Neuronal stem cell (in vitro differentiated cells): ENCODE data around the gene LRMDA.

Experiments used
- DNase-seq: peaks from one replicate; pipeline ENCODE4 v3.0.0-alpha.2; 2013; ENCODE audit warnings: low spot score
- H2AFZ ChIP-seq: one replicate; pipeline ENCODE4 v1.6.1; 2013; ENCODE audit warnings: mild to moderate bottlenecking, low read length, inconsistent platforms
- H2AK5ac ChIP-seq: 2 replicates; pipeline ENCODE4 v1.6.1; 2013; ENCODE audit warnings: low read depth, mild to moderate bottlenecking, inconsistent platforms, low read length, moderate library complexity, mixed read lengths
- H2BK120ac ChIP-seq: 2 replicates; pipeline ENCODE4 v1.6.1; 2013; ENCODE audit warnings: low read depth, mild to moderate bottlenecking, inconsistent platforms, low read length, moderate library complexity, mixed read lengths
- H2BK12ac ChIP-seq: one replicate; pipeline ENCODE4 v1.6.1; 2013; ENCODE audit warnings: low read length, inconsistent platforms
- H2BK15ac ChIP-seq: 2 replicates; pipeline ENCODE4 v1.6.1; 2013; ENCODE audit warnings: mild to moderate bottlenecking, low read length, inconsistent platforms, mixed read lengths
- H2BK5ac ChIP-seq: one replicate; pipeline ENCODE4 v1.6.1; 2013; ENCODE audit warnings: inconsistent platforms, mild to moderate bottlenecking, low read length, moderate library complexity
- H3K14ac ChIP-seq: one replicate; pipeline ENCODE4 v1.6.1; 2013; ENCODE audit warnings: low read length, inconsistent platforms
- H3K18ac ChIP-seq: 2 replicates; pipeline ENCODE4 v1.6.1; 2013; ENCODE audit warnings: low read length, inconsistent platforms
- H3K23ac ChIP-seq: 2 replicates; pipeline ENCODE4 v1.6.1; 2013; ENCODE audit warnings: low read depth, mild to moderate bottlenecking, mixed read lengths, low read length, inconsistent platforms; ENCODE audit not compliant: poor library complexity
- H3K27ac ChIP-seq: replicated peaks from 3 replicates; pipeline ENCODE4 v1.5.1; 2013; ENCODE audit warnings: low read length, inconsistent platforms
- H3K27me3 ChIP-seq, 3 experiments: 2 replicates each; pipeline ENCODE4 v1.6.1; 2013; ENCODE audit warnings: low read length in 3 of 3, mild to moderate bottlenecking in 2 of 3, inconsistent platforms in 1 of 3, low read depth in 1 of 3, mixed read lengths in 1 of 3, moderate library complexity in 1 of 3; ENCODE audit not compliant: control insufficient read depth in 3 of 3, insufficient read depth in 3 of 3
- H3K36me3 ChIP-seq, 2 donors: replicated peaks in 1 of 2; 2 replicates each; pipeline ENCODE4 v1.6.1; 2013; ENCODE audit warnings: low read length in 2 of 2; ENCODE audit not compliant: control insufficient read depth in 2 of 2, insufficient read depth in 2 of 2
- H3K4ac ChIP-seq: 2 replicates; pipeline ENCODE4 v1.6.1; 2013; ENCODE audit warnings: inconsistent platforms, mild to moderate bottlenecking, low read length, moderate library complexity
- H3K4me1 ChIP-seq, 2 donors: 1 replicate in 1 of 2; 2 replicates in 1 of 2; pipeline ENCODE4 v1.6.1; 2013; ENCODE audit warnings: low read length in 2 of 2, low read depth in 1 of 2; ENCODE audit not compliant: control insufficient read depth in 2 of 2, insufficient read depth in 1 of 2
- H3K4me2 ChIP-seq: one replicate; pipeline ENCODE4 v1.6.1; 2013; ENCODE audit warnings: mild to moderate bottlenecking, low read length, inconsistent platforms; ENCODE audit not compliant: insufficient read depth, poor library complexity, severe bottlenecking
- H3K4me3 ChIP-seq, 2 donors: 2 replicates each; pipeline ENCODE4 v1.5.1; 2013; ENCODE audit warnings: low read length in 2 of 2, mild to moderate bottlenecking in 2 of 2, inconsistent platforms in 1 of 2, moderate library complexity in 1 of 2
- H3K79me1 ChIP-seq: one replicate; pipeline ENCODE4 v1.6.1; 2013; ENCODE audit warnings: low read depth, mild to moderate bottlenecking, inconsistent platforms, low read length, moderate library complexity
- H3K9ac ChIP-seq: one replicate; pipeline ENCODE4 v1.6.1; 2013; ENCODE audit warnings: mild to moderate bottlenecking, low read depth, low read length, inconsistent platforms; ENCODE audit not compliant: poor library complexity
- H3K9me3 ChIP-seq, 2 donors: replicated peaks in 1 of 2; 2 replicates each; pipeline versions ENCODE3 to v1.6.1; 2013; ENCODE audit warnings: low read length in 2 of 2, mild to moderate bottlenecking in 2 of 2, inconsistent platforms in 1 of 2, low read depth in 1 of 2, mixed read lengths in 1 of 2, moderate library complexity in 1 of 2; ENCODE audit not compliant: control insufficient read depth in 2 of 2, insufficient read depth in 1 of 2
- H4K8ac ChIP-seq: one replicate; pipeline ENCODE4 v1.6.1; 2013; ENCODE audit warnings: low read depth, mild to moderate bottlenecking, inconsistent platforms, low read length, moderate library complexity
- H4K91ac ChIP-seq: one replicate; pipeline ENCODE4 v1.6.1; 2013; ENCODE audit warnings: low read length, low read depth, mild to moderate bottlenecking, inconsistent platforms; ENCODE audit not compliant: poor library complexity
- WGBS, 2 donors: extraction: QIAGEN DNeasy Blood & Tissue Kit; methylation state at CpG; one replicate each; pipeline ENCODE4 v1.1.7; 2013; ENCODE audit warnings: missing lambda C conversion rate in 2 of 2, mixed read lengths in 1 of 2; ENCODE audit not compliant: insufficient read length in 2 of 2, insufficient replicate concordance in 1 of 2; ENCODE audit errors: extremely low coverage in 2 of 2; 5-methylcytosine and 5-hydroxymethylcytosine counted together

The LRMDA gene

GRCh38 chr10:75980419-75981002, 549.1 kb downstream of the LRMDA start:
- no peaks in the 10 kb centered on the region for H3K27me3 ChIP-seq
- no peak overlapping the region for H3K4ac ChIP-seq
- H3K36me3 ChIP-seq = no peaks in the 10 kb centered on the region
- H3K4me1 ChIP-seq = peaks cover 0 to 11% of the 10 kb centered on the region in 2 donors
- WGBS, 2 donors = no CpG with 5 or more reads among the region's 6 CpGs
- H4K8ac ChIP-seq = no peak overlapping the region
- no peaks in the 10 kb centered on the region for H3K79me1 ChIP-seq
- no peak overlapping the region for H3K4me2 ChIP-seq
- H3K9me3 ChIP-seq = peaks cover 0 to 2% of the 10 kb centered on the region in 2 donors
- H3K23ac ChIP-seq = no peak overlapping the region
- no peak overlapping the region for H2AK5ac ChIP-seq
- no peak overlapping the region for H2BK5ac ChIP-seq
- H3K18ac ChIP-seq = no peak overlapping the region
- H3K4me3 ChIP-seq = no peak overlapping the region
- no peak overlapping the region for H2BK15ac ChIP-seq
- H3K9ac ChIP-seq = no peak overlapping the region
- H4K91ac ChIP-seq = no peak overlapping the region
- H2BK12ac ChIP-seq = no peak overlapping the region
- H2BK120ac ChIP-seq = no peak overlapping the region
- H3K14ac ChIP-seq = no peak overlapping the region
- no peak overlapping the region for H2AFZ ChIP-seq
- no peak overlapping the region for H3K27ac ChIP-seq
- no peak for DNase-seq

GRCh38 chr10:75982611-75983369, 551.4 kb downstream of the LRMDA start:
- no peaks in the 10 kb centered on the region for H3K79me1 ChIP-seq
- H2BK120ac ChIP-seq = no peak overlapping the region
- no peak overlapping the region for H2BK5ac ChIP-seq
- no peak overlapping the region for H3K9ac ChIP-seq
- no peaks in the 10 kb centered on the region for H3K36me3 ChIP-seq
- H3K4ac ChIP-seq = no peak overlapping the region
- H4K91ac ChIP-seq = no peak overlapping the region
- H3K4me3 ChIP-seq = no peak overlapping the region
- peaks cover 0 to 11% of the 10 kb centered on the region in 2 donors for H3K4me1 ChIP-seq
- no peak overlapping the region for H3K27ac ChIP-seq
- H3K4me2 ChIP-seq = no peak overlapping the region
- no peak for DNase-seq
- no peak overlapping the region for H2BK12ac ChIP-seq
- peak overlapping the region; percentile 29 for H3K18ac ChIP-seq
- no peak overlapping the region for H2AFZ ChIP-seq
- H3K9me3 ChIP-seq = peaks cover 0 to 2% of the 10 kb centered on the region in 2 donors
- H3K23ac ChIP-seq = no peak overlapping the region
- WGBS, 2 donors = no CpG with 5 or more reads among the region's 5 CpGs
- no peak overlapping the region for H4K8ac ChIP-seq
- H3K14ac ChIP-seq = no peak overlapping the region
- no peak overlapping the region for H2AK5ac ChIP-seq
- H3K27me3 ChIP-seq = no peaks in the 10 kb centered on the region
- no peak overlapping the region for H2BK15ac ChIP-seq

- peak overlapping the region; percentile 88 for H3K18ac ChIP-seq
- H3K27me3 ChIP-seq = no peaks in the 10 kb centered on the region
- H3K14ac ChIP-seq = no peak overlapping the region
- no peak overlapping the region for H3K4me2 ChIP-seq
- peaks cover 0 to 4% of the 10 kb centered on the region in 2 donors for H3K9me3 ChIP-seq
- DNase-seq = no peak
- no peak overlapping the region for H3K4ac ChIP-seq
- no peak overlapping the region for H3K4me3 ChIP-seq
- H4K91ac ChIP-seq = peak overlapping the region; percentile 58
- no peaks in the 10 kb centered on the region for H3K79me1 ChIP-seq
- H2BK5ac ChIP-seq = no peak overlapping the region
- H3K36me3 ChIP-seq = no peaks in the 10 kb centered on the region
- no peak overlapping the region for H3K9ac ChIP-seq
- peaks cover 0 to 7% of the 10 kb centered on the region in 2 donors for H3K4me1 ChIP-seq
- H3K23ac ChIP-seq = no peak overlapping the region
- H2AK5ac ChIP-seq = peak overlapping the region; percentile 94
- no peak overlapping the region for H2AFZ ChIP-seq
- H2BK120ac ChIP-seq = no peak overlapping the region
- peak overlapping the region; percentile 14 for H2BK12ac ChIP-seq
- H4K8ac ChIP-seq = no peak overlapping the region
- WGBS, 2 donors = no CpG with 5 or more reads among the region's 7 CpGs
- peak overlapping the region; percentile 14 for H2BK15ac ChIP-seq
- H3K27ac ChIP-seq = no peak overlapping the region
Observed at GRCh38 chr10:75984067-75984466, 552.6 kb downstream of the LRMDA start.

- no peak overlapping the region for H3K4ac ChIP-seq
- peaks cover 0 to 4% of the 10 kb centered on the region in 2 donors for H3K9me3 ChIP-seq
- H3K4me3 ChIP-seq = no peak overlapping the region
- no peak overlapping the region for H2BK12ac ChIP-seq
- H3K27me3 ChIP-seq = no peaks in the 10 kb centered on the region
- no peak overlapping the region for H3K18ac ChIP-seq
- no CpG with 5 or more reads among the region's 1 CpG for WGBS, 2 donors
- no peak for DNase-seq
- H2BK15ac ChIP-seq = no peak overlapping the region
- no peak overlapping the region for H3K23ac ChIP-seq
- no peak overlapping the region for H2BK120ac ChIP-seq
- H3K4me2 ChIP-seq = no peak overlapping the region
- no peak overlapping the region for H3K14ac ChIP-seq
- H2AFZ ChIP-seq = no peak overlapping the region
- no peak overlapping the region for H3K9ac ChIP-seq
- H3K79me1 ChIP-seq = no peaks in the 10 kb centered on the region
- H3K36me3 ChIP-seq = no peaks in the 10 kb centered on the region
- no peak overlapping the region for H2AK5ac ChIP-seq
- H2BK5ac ChIP-seq = no peak overlapping the region
- no peak overlapping the region for H3K27ac ChIP-seq
- no peak overlapping the region for H4K8ac ChIP-seq
- H3K4me1 ChIP-seq = peaks cover 0 to 6% of the 10 kb centered on the region in 2 donors
- H4K91ac ChIP-seq = no peak overlapping the region
Observed at GRCh38 chr10:75987616-75988015, 556.2 kb downstream of the LRMDA start.
